ENCODE data around the gene CCDC85A. TPM values are rescaled to one million over a fixed set of nuclear protein-coding genes. Genes with fewer than 3 reads are reported as not detected.

CCDC85A gene
- total RNA-seq, 2 donors from 2014 or later, result not detected

DNA sequence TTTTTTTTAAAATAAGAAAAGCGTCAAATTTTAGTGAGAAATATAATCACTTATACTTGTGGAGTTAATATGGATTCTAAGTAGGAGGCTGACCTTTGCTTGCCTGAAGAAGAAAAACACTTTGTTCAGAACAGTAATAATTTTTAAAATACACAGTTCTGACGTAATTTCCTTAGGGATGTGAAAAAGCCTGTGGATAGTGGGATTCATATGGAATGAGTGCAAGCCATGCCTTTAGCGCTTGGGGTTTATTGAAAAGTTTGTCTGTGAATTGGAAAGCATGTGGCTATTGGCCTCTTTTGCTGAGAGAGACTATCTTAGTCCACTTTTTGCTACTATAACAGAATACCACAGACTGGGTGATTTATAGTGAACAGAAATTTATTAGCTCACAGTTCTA lies 151.3 kb downstream of the CCDC85A start:
- Mint-ChIP-seq H3K4me1 (ENCODE audit: low read depth) (no peaks in the 10 kb centered on the region), H3K9me3 (peaks cover 0 to 3% of the 10 kb centered on the region in 2 donors), H3K27me3 (ENCODE audit: low read depth) (no peaks in the 10 kb centered on the region), H3K27ac (no peak overlapping the region), H3K4me3 (no peak overlapping the region), H3K36me3 (ENCODE audit: insufficient read depth in 2 of 2) (no peaks in the 10 kb centered on the region)
- ATAC-seq (replicated peaks in 1 of 2), result no peak
- no peak for DNase-seq

DNA sequence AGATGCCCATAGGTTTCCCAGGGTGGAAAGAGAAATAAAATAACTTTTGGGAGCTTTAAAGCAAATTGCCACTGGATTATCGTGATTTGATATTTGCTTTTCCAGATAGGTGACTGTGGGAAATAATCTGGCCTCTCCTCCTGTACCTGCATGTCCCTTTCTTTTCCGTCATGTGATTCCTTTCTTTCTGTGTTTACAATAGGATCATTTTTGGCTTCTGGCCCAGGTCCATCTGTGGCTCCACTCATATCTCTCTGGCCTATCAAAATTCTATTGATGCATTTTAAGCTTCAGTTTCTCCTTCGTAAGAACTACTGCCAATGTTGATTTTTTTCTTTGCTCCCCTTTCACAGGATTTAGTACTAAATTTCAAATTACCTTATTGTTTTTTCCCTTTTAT lies 153.6 kb downstream of the CCDC85A start:
- ATAC-seq (replicated peaks in 1 of 2) (no peak), DNase-seq (no peak)
- Mint-ChIP-seq H3K27ac (no peak overlapping the region), H3K4me1 (ENCODE audit: low read depth) (no peaks in the 10 kb centered on the region), H3K27me3 (ENCODE audit: low read depth) (no peaks in the 10 kb centered on the region), H3K36me3 (ENCODE audit: insufficient read depth in 2 of 2) (no peaks in the 10 kb centered on the region), H3K9me3 (peaks cover 0 to 3% of the 10 kb centered on the region in 2 donors), H3K4me3 (no peak overlapping the region)

DNA sequence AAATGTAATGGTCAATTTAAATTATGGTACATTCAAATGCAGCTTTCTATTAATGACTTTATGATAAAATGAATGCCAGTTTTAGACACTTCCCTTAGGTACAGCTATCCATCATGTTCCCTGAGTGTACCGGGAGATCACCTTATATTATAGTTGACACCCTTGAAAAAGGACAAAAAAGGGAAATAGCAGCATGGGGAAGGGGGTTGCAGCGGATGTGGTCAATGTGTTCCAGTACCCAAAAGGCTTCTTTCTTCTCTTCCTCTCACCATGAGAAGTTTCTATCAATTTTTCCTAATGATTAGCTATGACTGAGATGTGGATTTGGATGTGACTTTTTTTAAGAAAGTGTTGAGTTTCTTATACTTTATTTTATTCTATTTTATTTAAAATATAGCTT lies 154.4 kb downstream of the CCDC85A start:
- H3K27me3 Mint-ChIP-seq (ENCODE audit: low read depth), result no peaks in the 10 kb centered on the region
- no peaks in the 10 kb centered on the region for H3K4me1 Mint-ChIP-seq (ENCODE audit: low read depth)
- DNase-seq, result no peak
- peaks cover 0 to 3% of the 10 kb centered on the region in 2 donors for H3K9me3 Mint-ChIP-seq
- no peak overlapping the region for H3K4me3 Mint-ChIP-seq
- ATAC-seq (replicated peaks in 1 of 2), result no peak
- peaks cover 0 to 2% of the 10 kb centered on the region in 2 donors for H3K36me3 Mint-ChIP-seq (ENCODE audit: insufficient read depth in 2 of 2)
- no peak overlapping the region for H3K27ac Mint-ChIP-seq

DNA sequence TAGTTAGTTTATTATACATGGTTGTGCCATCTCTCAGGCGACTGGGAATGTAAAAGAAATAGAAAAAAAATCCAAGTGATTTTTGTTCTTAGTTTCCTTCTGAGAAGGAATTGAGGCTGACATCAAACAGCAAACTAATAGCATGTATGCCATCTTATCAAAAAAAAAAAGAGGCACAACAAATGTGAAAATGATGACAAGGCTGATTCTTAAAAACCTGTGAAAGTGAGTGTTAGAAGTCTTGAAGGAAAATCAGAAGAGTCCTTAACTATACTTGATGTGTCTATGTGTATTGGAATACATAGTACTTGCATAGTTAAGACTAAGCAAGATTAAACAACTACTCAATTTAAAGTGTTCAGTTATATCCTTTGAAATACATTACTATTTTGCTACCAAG lies 161.0 kb downstream of the CCDC85A start:
- H3K36me3 Mint-ChIP-seq (ENCODE audit: insufficient read depth in 2 of 2), result peaks cover 0 to 2% of the 10 kb centered on the region in 2 donors
- no peaks in the 10 kb centered on the region for H3K4me1 Mint-ChIP-seq (ENCODE audit: low read depth)
- no peak overlapping the region for H3K27ac Mint-ChIP-seq
- no peak for ATAC-seq (replicated peaks in 1 of 2)
- H3K27me3 Mint-ChIP-seq (ENCODE audit: low read depth), result no peaks in the 10 kb centered on the region
- H3K9me3 Mint-ChIP-seq, result peaks cover 0 to 2% of the 10 kb centered on the region in 2 donors
- no peak for DNase-seq
- no peak overlapping the region for H3K4me3 Mint-ChIP-seq

DNA sequence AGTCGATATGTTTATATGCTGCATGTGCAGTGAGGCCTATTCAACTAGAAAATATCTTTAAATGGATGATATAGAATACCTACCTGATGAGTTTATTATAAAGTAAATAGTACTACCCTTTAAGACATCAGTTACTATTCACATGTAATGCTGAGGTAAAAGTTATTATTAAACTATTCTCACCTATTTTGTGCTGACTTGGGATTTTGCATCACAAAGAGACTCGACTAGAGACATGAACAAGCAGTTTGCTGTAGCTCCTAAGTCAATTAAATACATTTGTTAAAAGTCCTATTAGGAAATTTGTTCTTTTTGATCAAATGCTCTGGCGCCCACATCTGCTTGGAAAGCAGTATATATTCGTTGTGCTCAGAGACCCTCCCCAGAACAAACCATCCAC lies 164.1 kb downstream of the CCDC85A start:
- no peak for DNase-seq
- Mint-ChIP-seq H3K4me3 (no peak overlapping the region), H3K9me3 (no peaks in the 10 kb centered on the region), H3K36me3 (ENCODE audit: insufficient read depth in 2 of 2) (peaks cover 0 to 1% of the 10 kb centered on the region in 2 donors), H3K27me3 (ENCODE audit: low read depth) (no peaks in the 10 kb centered on the region), H3K4me1 (ENCODE audit: low read depth) (no peaks in the 10 kb centered on the region), H3K27ac (no peak overlapping the region)
- no peak for ATAC-seq (replicated peaks in 1 of 2)

DNA sequence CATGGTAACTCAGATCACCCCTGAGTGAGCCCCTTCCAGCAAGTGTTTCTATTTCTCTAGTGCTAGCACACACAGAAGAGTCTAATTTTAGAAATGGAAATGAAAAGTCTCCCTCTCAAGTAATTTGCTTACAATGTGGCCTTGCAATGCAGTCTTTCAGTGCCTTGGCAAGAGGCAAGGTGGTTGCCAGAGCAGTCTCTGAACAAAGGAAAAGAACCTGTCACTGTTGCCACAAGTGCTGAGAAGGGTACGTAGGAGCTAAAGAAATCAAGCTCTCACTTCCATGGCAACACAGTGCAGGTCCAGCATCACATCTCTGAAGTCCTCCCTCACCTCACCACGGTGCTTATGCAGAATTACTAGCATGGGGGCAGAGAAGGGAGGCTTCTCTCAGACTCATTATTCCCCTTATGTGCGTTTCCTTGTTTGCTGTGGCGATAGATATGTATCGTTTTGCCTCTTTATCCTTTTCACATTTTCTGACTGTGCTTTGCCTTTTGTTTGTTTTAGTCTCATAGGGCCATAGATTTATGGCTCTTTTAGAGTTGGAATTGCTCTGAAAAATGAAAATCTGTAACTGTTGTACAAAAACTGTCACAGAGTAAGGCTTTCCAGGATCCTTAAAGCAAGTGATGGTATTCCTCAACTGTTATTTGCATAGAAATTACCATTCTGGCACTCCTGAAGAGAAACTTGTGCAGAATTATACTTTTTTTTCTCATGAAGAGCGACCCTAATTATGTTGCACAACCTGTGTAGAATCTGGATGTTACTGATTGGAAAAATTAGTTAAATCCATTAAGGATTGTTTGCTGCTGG lies 164.8 kb downstream of the CCDC85A start:
- Mint-ChIP-seq H3K27me3 (ENCODE audit: low read depth) (no peaks in the 10 kb centered on the region), H3K27ac (no peak overlapping the region), H3K4me1 (ENCODE audit: low read depth) (no peaks in the 10 kb centered on the region), H3K4me3 (no peak overlapping the region), H3K9me3 (no peaks in the 10 kb centered on the region), H3K36me3 (ENCODE audit: insufficient read depth in 2 of 2) (no peaks in the 10 kb centered on the region)
- no peak for DNase-seq
- ATAC-seq (replicated peaks in 1 of 2), result no peak

DNA sequence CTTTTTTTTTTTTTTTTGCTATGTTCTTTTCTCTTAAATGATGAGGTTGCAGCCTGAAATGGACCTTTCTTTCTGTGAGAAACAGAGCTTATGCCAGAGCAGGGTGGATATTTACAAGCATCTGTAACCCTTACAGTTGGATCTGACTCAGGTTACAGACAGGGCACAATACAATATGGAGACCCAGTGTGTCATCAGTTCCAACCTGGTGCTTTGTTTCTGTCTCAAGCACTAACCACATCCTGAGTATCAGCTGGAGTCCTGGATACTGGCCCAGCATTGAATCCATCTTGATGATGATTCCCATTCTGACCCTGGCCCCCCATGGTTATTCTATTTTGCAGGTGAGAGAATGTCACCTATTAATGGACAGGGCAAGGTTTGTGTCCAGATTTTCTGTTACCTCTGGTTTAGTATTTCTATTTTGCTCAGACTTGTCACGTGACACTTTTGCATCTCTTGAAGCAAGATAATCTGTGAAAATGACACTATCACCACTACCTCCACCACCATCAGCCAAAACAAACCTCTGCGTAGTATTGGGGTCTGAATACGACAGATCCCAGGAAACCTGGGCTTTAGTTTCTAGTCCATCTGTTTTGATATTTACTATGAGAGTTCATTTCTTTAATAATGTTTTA lies 174.0 kb downstream of the CCDC85A start:
- Mint-ChIP-seq H3K36me3 (ENCODE audit: insufficient read depth in 2 of 2) (no peaks in the 10 kb centered on the region), H3K9me3 (peaks cover 6 to 8% of the 10 kb centered on the region in 2 donors), H3K4me1 (ENCODE audit: low read depth) (no peaks in the 10 kb centered on the region)

DNA sequence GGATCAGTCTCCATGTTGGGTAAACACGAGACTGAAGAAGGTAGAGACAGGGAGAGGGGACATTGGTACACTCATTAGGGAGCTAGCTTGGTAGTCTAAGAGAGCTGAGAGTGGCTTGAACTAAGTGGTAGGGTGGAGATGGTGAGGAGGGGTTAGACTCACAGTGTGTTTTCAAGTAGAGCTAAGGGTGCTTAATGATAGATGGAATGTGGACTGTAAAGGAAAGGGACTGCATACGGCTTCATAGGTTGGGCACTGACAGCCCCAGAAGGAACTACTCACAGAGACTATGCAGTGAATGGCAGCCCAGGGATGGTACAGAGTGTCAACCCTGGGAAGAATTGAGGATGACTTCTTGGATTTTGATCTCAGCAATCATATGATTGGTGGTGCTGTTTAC lies 178.1 kb downstream of the CCDC85A start:
- ATAC-seq (replicated peaks in 1 of 2), result no peak
- H3K36me3 Mint-ChIP-seq (ENCODE audit: insufficient read depth in 2 of 2), result no peaks in the 10 kb centered on the region

More for the DNA sequence above, 174.0 kb downstream of the CCDC85A start:
- ATAC-seq (replicated peaks in 1 of 2) (no peak), DNase-seq (no peak)
- no peaks in the 10 kb centered on the region for H3K27me3 Mint-ChIP-seq (ENCODE audit: low read depth)
- H3K27ac Mint-ChIP-seq, result no peak overlapping the region
- H3K4me3 Mint-ChIP-seq, result no peak overlapping the region

DNA sequence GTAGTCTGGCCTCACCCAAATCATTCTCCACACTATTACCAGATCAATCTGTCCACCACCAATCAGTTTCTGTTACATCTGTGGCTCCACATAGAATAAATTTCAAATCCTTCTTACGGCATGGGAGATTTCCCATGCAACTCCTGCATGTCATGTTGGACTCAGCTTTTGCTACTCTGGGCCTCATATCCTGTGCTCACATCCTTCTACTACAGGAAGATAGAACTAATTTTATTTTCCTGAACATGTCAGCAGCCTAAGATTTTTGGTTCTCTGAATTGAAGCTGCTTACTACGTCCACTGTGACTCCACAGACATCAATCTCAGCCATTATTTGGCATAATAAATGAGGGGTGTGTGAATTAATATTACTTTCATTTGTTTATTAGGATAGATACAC lies 181.1 kb downstream of the CCDC85A start:
- Mint-ChIP-seq H3K27me3 (ENCODE audit: low read depth) (no peaks in the 10 kb centered on the region), H3K36me3 (ENCODE audit: insufficient read depth in 2 of 2) (no peaks in the 10 kb centered on the region), H3K9me3 (peaks cover 7 to 10% of the 10 kb centered on the region in 2 donors), H3K4me1 (ENCODE audit: low read depth) (no peaks in the 10 kb centered on the region), H3K27ac (no peak overlapping the region), H3K4me3 (no peak overlapping the region)
- DNase-seq (no peak), ATAC-seq (replicated peaks in 1 of 2) (no peak)

More for the DNA sequence above, 178.1 kb downstream of the CCDC85A start:
- H3K4me1 Mint-ChIP-seq (ENCODE audit: low read depth), result no peaks in the 10 kb centered on the region
- no peak overlapping the region for H3K4me3 Mint-ChIP-seq
- H3K27ac Mint-ChIP-seq, result no peak overlapping the region
- no peaks in the 10 kb centered on the region for H3K27me3 Mint-ChIP-seq (ENCODE audit: low read depth)
- peaks cover 9% of the 10 kb centered on the region in 2 donors for H3K9me3 Mint-ChIP-seq
- DNase-seq, result no peak

DNA sequence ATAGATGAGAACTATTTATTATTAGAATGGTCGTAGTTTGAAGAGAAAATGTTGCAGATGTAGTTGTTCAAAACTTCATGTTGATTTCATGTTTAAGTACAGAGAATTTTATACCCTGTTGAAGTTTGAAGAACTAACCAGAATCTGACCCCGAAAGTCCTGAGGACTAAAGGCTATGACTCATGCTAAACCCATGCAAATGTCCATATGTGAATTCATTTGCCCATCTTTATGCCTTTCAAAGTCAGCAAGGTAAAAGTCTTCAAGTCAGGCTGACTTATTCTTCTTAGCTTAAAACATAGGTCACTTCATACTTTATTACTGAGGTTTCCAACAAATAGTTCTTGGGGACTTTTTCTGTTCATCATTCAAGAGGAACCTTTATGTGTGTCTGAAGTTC lies 185.5 kb downstream of the CCDC85A start:
- H3K27ac Mint-ChIP-seq, result no peak overlapping the region
- H3K4me1 Mint-ChIP-seq (ENCODE audit: low read depth), result no peaks in the 10 kb centered on the region
- peaks cover 1 to 2% of the 10 kb centered on the region in 2 donors for H3K9me3 Mint-ChIP-seq
- ATAC-seq (replicated peaks in 1 of 2) (no peak), DNase-seq (no peak)
- no peak overlapping the region for H3K4me3 Mint-ChIP-seq
- no peaks in the 10 kb centered on the region for H3K27me3 Mint-ChIP-seq (ENCODE audit: low read depth)
- no peaks in the 10 kb centered on the region for H3K36me3 Mint-ChIP-seq (ENCODE audit: insufficient read depth in 2 of 2)

DNA sequence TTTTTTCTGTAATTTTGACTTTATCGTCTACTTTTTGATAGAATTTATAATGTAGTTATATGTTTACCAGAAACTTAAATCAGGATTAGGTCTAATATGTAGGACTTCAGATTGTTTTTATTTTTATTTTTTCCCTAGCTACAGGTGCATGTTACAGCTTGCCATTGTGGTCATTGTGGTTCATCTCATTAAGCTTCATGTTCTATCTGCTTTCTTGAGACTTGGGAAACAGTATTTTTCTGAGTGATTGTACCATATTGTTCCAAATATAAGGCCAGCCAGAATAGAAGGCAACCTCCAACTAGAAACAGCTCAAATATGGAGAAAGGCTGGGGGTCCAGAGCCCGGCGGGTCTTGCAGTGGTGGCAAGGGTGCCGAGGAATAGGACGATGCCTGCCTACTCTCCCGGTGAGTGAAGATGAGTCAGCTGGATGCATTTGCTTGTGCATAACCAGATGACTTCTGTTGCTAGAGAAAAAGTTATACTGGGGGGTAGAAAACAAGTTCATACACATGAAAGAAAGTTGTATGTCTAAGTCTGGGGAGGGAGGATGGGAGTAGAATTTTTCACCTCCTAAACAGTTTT lies 188.4 kb downstream of the CCDC85A start:
- H3K27me3 Mint-ChIP-seq (ENCODE audit: low read depth), result no peaks in the 10 kb centered on the region
- peaks cover 1 to 2% of the 10 kb centered on the region in 2 donors for H3K9me3 Mint-ChIP-seq
- ATAC-seq (replicated peaks in 1 of 2), result no peak
- no peak overlapping the region for H3K27ac Mint-ChIP-seq
- DNase-seq, result no peak
- H3K4me1 Mint-ChIP-seq (ENCODE audit: low read depth), result no peaks in the 10 kb centered on the region
- H3K4me3 Mint-ChIP-seq, result no peak overlapping the region
- H3K36me3 Mint-ChIP-seq (ENCODE audit: insufficient read depth in 2 of 2), result no peaks in the 10 kb centered on the region

DNA sequence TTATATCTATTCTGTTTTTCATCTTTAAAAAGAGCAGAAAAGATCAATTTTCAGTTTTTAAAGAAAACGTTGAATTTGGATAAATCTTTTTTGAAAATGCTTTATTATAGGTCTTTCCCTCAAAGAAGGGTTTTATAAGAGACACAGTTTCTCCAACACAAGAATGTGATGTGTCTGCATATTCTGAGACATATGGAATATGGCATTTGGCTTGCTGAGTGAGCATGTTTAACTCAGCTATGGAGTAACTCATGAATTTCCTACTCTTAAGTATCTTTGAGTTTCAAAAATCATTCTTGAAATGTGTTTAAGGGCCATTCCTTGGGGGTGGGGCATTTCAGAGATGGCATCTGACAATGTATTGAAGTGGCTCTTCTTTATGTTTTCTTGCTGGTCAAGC lies 191.5 kb downstream of the CCDC85A start:
- Mint-ChIP-seq H3K27ac (no peak overlapping the region), H3K27me3 (ENCODE audit: low read depth) (no peaks in the 10 kb centered on the region), H3K4me3 (no peak overlapping the region), H3K9me3 (peaks cover 0 to 1% of the 10 kb centered on the region in 2 donors), H3K36me3 (ENCODE audit: insufficient read depth in 2 of 2) (no peaks in the 10 kb centered on the region), H3K4me1 (ENCODE audit: low read depth) (no peaks in the 10 kb centered on the region)
- ATAC-seq (replicated peaks in 1 of 2) (no peak), DNase-seq (no peak)

Measured in activated T-cell treated with anti-CD3 and anti-CD28 coated beads, Interleukin-2, amount 50 U/mL, for 72 hours (primary cell).